Measurements from ENCODE around the gene BTRC.
"Not testable (repeated sequence)": the region's sequence is repeated elsewhere in the genome, so short reads cannot be mapped to it uniquely, and the experiment has no call there.

The BTRC gene

GRCh38 chr10:101353692-101354327 lies at the start of gene BTRC:
Gene BTRC, plus strand, starts transcription at chr10:101354165. Its CDS starts 16 bp downstream, at chr10:101354181.
- peak; percentile 48 for TF ChIP-seq POLR2A (IDR thresholded peaks at IDR 0.05; ENCODE audit: low read length)
- no peak for TF ChIP-seq GATA1 (IDR thresholded peaks at IDR 0.05; ENCODE audit: low read depth, low read length)

DNA sequence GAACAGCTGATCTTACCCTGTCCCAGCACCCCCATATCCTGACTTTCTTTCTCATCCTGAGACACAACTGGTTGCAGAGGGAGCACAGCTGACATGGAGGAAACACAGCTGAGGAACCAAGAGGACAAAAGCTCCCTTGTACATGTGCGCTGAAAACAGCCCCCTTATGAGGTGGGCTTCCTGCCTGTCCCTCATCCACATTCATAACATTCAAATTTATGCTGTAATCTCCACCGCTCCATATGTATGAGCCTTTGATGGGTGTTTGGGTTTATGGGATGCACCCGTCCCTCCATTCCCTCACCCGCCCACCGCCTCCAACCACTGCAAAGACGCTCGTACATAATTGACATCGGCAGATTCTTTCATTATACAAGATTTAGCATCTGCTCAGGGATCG lies 49.6 kb upstream of the BTRC start:
- DNase-seq = no peak
- TF ChIP-seq POLR2A (IDR thresholded peaks at IDR 0.05; ENCODE audit: low read length) (no peak), GATA1 (IDR thresholded peaks at IDR 0.05; ENCODE audit: low read depth, low read length) (no peak)

More at GRCh38 chr10:101353692-101354327, at the start of gene BTRC:
- DNase-seq = peak; percentile 99

- no peak for DNase-seq
- TF ChIP-seq GATA1 (IDR thresholded peaks at IDR 0.05; ENCODE audit: low read depth, low read length) = no peak
- TF ChIP-seq POLR2A (IDR thresholded peaks at IDR 0.05; ENCODE audit: low read length) = no peak
Observed at GRCh38 chr10:101305320-101306241, 48.4 kb upstream of the BTRC start.

- no peak for DNase-seq
- TF ChIP-seq GATA1 (IDR thresholded peaks at IDR 0.05; ENCODE audit: low read depth, low read length) = no peak
- TF ChIP-seq POLR2A (IDR thresholded peaks at IDR 0.05; ENCODE audit: low read length) = no peak
Observed at GRCh38 chr10:101308051-101308450, 45.9 kb upstream of the BTRC start.

DNA sequence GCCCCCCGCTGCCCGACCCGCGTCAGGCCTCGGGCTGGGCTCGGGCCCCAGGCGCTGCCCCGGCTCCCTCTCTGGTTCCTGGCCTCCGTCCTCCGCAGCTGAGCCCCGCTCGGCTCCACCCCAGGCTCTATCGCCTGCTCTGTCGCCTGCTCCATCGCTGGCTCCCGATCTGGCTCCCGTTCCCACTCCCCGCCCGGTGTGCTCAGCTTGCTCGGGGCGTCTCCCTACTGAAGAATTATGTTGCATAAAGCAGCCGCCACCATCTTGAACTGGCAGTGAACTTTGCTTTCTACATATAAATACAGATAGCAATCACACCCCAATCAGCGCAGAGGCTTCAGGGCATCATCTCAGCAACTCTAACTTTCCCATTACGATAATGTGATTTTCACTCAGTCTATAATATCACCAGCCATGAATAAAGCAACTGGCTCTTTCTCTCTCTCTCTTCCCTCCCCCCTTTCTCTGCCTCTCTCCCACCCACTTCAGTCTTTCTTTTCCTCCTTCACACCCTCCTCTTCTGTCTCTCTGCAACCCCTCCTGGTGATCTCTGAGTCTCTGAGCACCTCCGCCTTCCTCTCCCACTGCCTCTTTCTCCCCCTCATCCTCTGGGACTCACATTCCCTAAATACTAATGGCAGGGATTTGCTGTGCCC lies 43.3 kb upstream of the BTRC start:
- DNase-seq = no peak
- no peak for TF ChIP-seq GATA1 (IDR thresholded peaks at IDR 0.05; ENCODE audit: low read depth, low read length)
- no peak for TF ChIP-seq POLR2A (IDR thresholded peaks at IDR 0.05; ENCODE audit: low read length)

GRCh38 chr10:101311185-101312066 lies 42.5 kb upstream of the BTRC start:
- no peak for DNase-seq
- TF ChIP-seq GATA1 (IDR thresholded peaks at IDR 0.05; ENCODE audit: low read depth, low read length) (no peak), POLR2A (IDR thresholded peaks at IDR 0.05; ENCODE audit: low read length) (no peak)

GRCh38 chr10:101319241-101319915 lies 34.6 kb upstream of the BTRC start:
- TF ChIP-seq POLR2A (IDR thresholded peaks at IDR 0.05; ENCODE audit: low read length) (no peak), GATA1 (IDR thresholded peaks at IDR 0.05; ENCODE audit: low read depth, low read length) (no peak)
- DNase-seq = no peak

DNA sequence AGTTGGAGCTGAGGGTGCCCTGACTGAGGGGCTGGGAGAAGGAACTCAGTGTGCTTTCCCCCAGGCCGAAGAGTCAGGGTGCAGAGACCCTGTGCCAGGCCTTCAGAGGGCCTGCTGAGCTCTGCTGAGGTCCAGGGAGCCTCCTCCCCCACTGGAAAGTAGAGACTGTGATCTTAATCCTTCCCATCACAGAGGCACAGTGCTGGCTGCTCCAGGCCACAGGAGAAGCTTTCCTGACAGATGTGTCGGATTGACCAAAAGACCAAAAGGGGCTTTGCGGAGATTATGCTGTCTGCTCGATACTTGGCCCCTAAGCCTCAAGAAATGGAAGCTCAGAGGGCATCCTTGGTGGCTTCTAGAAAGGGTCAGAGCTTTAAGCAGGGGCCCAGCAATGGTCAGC lies 32.9 kb upstream of the BTRC start:
- no peak for DNase-seq
- TF ChIP-seq POLR2A (IDR thresholded peaks at IDR 0.05; ENCODE audit: low read length) (no peak), GATA1 (IDR thresholded peaks at IDR 0.05; ENCODE audit: low read depth, low read length) (no peak)

- TF ChIP-seq POLR2A (IDR thresholded peaks at IDR 0.05; ENCODE audit: low read length) (no peak), GATA1 (IDR thresholded peaks at IDR 0.05; ENCODE audit: low read depth, low read length) (no peak)
- no peak for DNase-seq
Observed at GRCh38 chr10:101322266-101323108, 31.5 kb upstream of the BTRC start.

- DNase-seq = no peak
Observed at GRCh38 chr10:101323495-101323894, 30.5 kb upstream of the BTRC start.

GRCh38 chr10:101327454-101327853 lies 26.5 kb upstream of the BTRC start:
- not testable (repeated sequence) for DNase-seq

More at GRCh38 chr10:101323495-101323894, 30.5 kb upstream of the BTRC start:
- TF ChIP-seq GATA1 (IDR thresholded peaks at IDR 0.05; ENCODE audit: low read depth, low read length) (no peak), POLR2A (IDR thresholded peaks at IDR 0.05; ENCODE audit: low read length) (no peak)
